SK-N-SH (cell line): ENCODE measurements around the gene SLFN14. TPM values are rescaled to one million over a fixed set of nuclear protein-coding genes. Genes with fewer than 3 reads are reported as not detected.

Experiments
- CTCF ChIA-PET: fragments of 300-600, 350-600 bp; formaldehyde crosslinking; extraction: SDS; loops from one replicate; lab custom pipeline; 2021; lab: Yijun Ruan, JAX
- POLR2A ChIA-PET: fragments of 350-600 bp; sonication (Branson Sonifier 250); formaldehyde crosslinking; extraction: SDS; loops from one replicate; lab custom pipeline; 2020; ENCODE audit warnings: antibody characterized with exemption, inconsistent platforms; lab: Yijun Ruan, JAX
- DNase-seq: peaks from one replicate; pipeline ENCODE4 v3.0.0; 2012
- H2AFZ ChIP-seq: fragments of 200-600 bp; sonication (generic); 2 replicates; pipeline ENCODE4 v1.8.1; 2016; ENCODE audit warnings: antibody characterized with exemption, mild to moderate bottlenecking, low read depth
- H3F3A ChIP-seq: fragments of 200-600 bp; sonication (generic); replicated peaks from 2 replicates; pipeline ENCODE3; 2016; ENCODE audit warnings: antibody characterized with exemption, mild to moderate bottlenecking; ENCODE audit not compliant: insufficient read depth
- H3K27ac ChIP-seq, 2 experiments: fragments of 200-500 bp in 1 of 2; fragments of 200-600 bp in 1 of 2; sonication (Bioruptor generic) in 1 of 2; sonication (generic), shearing (Covaris generic) in 1 of 2; 2 replicates each; pipeline versions ENCODE4 v1.5.1 to v1.6.1; 2014 to 2016; ENCODE audit warnings: low read depth in 2 of 2, inconsistent platforms in 1 of 2, low read length in 1 of 2, mild to moderate bottlenecking in 1 of 2, mixed read lengths in 1 of 2
- H3K27me3 ChIP-seq: fragments of 200-600 bp; sonication (generic), shearing (Covaris generic); 2 replicates; pipeline ENCODE4 v1.6.1; 2016; ENCODE audit warnings: mixed run types; ENCODE audit not compliant: insufficient read depth
- H3K36me3 ChIP-seq, 2 experiments: fragments of 200-500 bp in 1 of 2; fragments of 200-600 bp in 1 of 2; sonication (Bioruptor generic) in 1 of 2; sonication (generic) in 1 of 2; replicated peaks in 1 of 2; 2 replicates each; pipeline versions ENCODE3 to v1.5.1; 2014 to 2016; ENCODE audit warnings: low read length in 1 of 2, mild to moderate bottlenecking in 1 of 2; ENCODE audit not compliant: insufficient read depth in 2 of 2, control insufficient read depth in 1 of 2
- H3K4me1 ChIP-seq, 2 experiments: fragments of 200-500 bp in 1 of 2; fragments of 200-600 bp in 1 of 2; sonication (Bioruptor generic) in 1 of 2; sonication (generic), shearing (Covaris generic) in 1 of 2; 2 replicates each; pipeline versions ENCODE4 v1.5.1 to v1.6.1; 2014 to 2016; ENCODE audit warnings: low read depth in 1 of 2, low read length in 1 of 2, mixed run types in 1 of 2; ENCODE audit not compliant: insufficient read depth in 2 of 2, control insufficient read depth in 1 of 2
- H3K4me2 ChIP-seq: fragments of 200-600 bp; sonication (generic), shearing (Covaris generic); 2 replicates; pipeline ENCODE4 v1.6.1; 2017; ENCODE audit warnings: mixed run types
- H3K4me3 ChIP-seq, 2 experiments: fragments of 200-500 bp in 1 of 2; fragments of 200-600 bp in 1 of 2; sonication (Bioruptor generic) in 1 of 2; sonication (generic), shearing (Covaris generic) in 1 of 2; 2 replicates each; pipeline versions ENCODE4 v1.5.1 to v1.8.1; 2014 to 2016; ENCODE audit warnings: low read depth in 2 of 2, inconsistent platforms in 1 of 2, low read length in 1 of 2, mild to moderate bottlenecking in 1 of 2, mixed read lengths in 1 of 2, moderate library complexity in 1 of 2
- H3K79me2 ChIP-seq: fragments of 200-600 bp; sonication (generic); 2 replicates; pipeline ENCODE4 v1.8.1; 2017; ENCODE audit warnings: mild to moderate bottlenecking; ENCODE audit not compliant: insufficient read depth
- H3K9ac ChIP-seq: fragments of 200-600 bp; sonication (generic); 2 replicates; pipeline ENCODE4 v1.6.1; 2017; ENCODE audit warnings: mixed run types
- H3K9me2 ChIP-seq: fragments of 200-600 bp; sonication (generic); 2 replicates; pipeline ENCODE4 v1.6.1; 2017; ENCODE audit warnings: mixed run types
- H3K9me3 ChIP-seq: fragments of 200-600 bp; sonication (generic); 2 replicates; pipeline ENCODE4 v1.6.1; 2017; ENCODE audit warnings: mixed run types, mild to moderate bottlenecking, moderate library complexity
- H4K20me1 ChIP-seq: fragments of 200-600 bp; sonication (generic); 2 replicates; pipeline ENCODE4 v1.6.1; 2017; ENCODE audit warnings: mild to moderate bottlenecking, mixed run types; ENCODE audit not compliant: insufficient read depth
- CHD2 ChIP-seq: fragments of 150-350 bp; IDR thresholded peaks from 2 replicates; pipeline ENCODE4 v1.6.1; 2018; ENCODE audit warnings: low read length; ENCODE audit not compliant: partially characterized antibody
- CTCF ChIP-seq: fragments of 200-600 bp; sonication (generic); IDR thresholded peaks from 2 replicates; pipeline ENCODE4 v1.6.1; 2017; ENCODE audit warnings: antibody characterized with exemption, mild to moderate bottlenecking, moderate library complexity
- ELF1 ChIP-seq: IDR thresholded peaks from 2 replicates; pipeline ENCODE4 v1.4.0; 2012
- FOSL2 ChIP-seq: IDR thresholded peaks from 2 replicates; pipeline ENCODE4 v1.4.0; 2012; ENCODE audit warnings: low read depth, mild to moderate bottlenecking, moderate library complexity, borderline replicate concordance
- FOXJ3 ChIP-seq: sonication (generic); formaldehyde crosslinking; IDR thresholded peaks from 2 replicates; pipeline ENCODE4 v1.5.1; 2020; ENCODE audit warnings: mild to moderate bottlenecking, missing genetic modification reagents
- GATA2 ChIP-seq: sonication (generic); formaldehyde crosslinking; IDR thresholded peaks from 2 replicates; pipeline ENCODE4 v1.5.0; 2020; ENCODE audit warnings: mild to moderate bottlenecking, missing genetic modification reagents
- JUND ChIP-seq: IDR thresholded peaks from 2 replicates; pipeline ENCODE4 v1.4.0; 2012
- NFIC ChIP-seq: IDR thresholded peaks from 2 replicates; pipeline ENCODE4 v1.4.0; 2012; ENCODE audit warnings: borderline replicate concordance
- RCOR1 ChIP-seq: fragments of 150-350 bp; IDR thresholded peaks from 2 replicates; pipeline ENCODE4 v1.6.1; 2017; ENCODE audit warnings: antibody characterized with exemption, low read length
- RFX5 ChIP-seq: IDR thresholded peaks from 2 replicates; pipeline ENCODE4 v1.6.1; 2012; ENCODE audit warnings: mild to moderate bottlenecking, improper control_type of control experiment, low read length
- RXRA ChIP-seq: IDR thresholded peaks from 2 replicates; pipeline ENCODE4 v1.4.0; 2012; ENCODE audit warnings: low read depth, mild to moderate bottlenecking, borderline replicate concordance
- TCF12 ChIP-seq: IDR thresholded peaks from 2 replicates; pipeline ENCODE4 v1.4.0; 2012
- TEAD4 ChIP-seq: IDR thresholded peaks from 2 replicates; pipeline ENCODE4 v1.4.0; 2012; ENCODE audit warnings: mild to moderate bottlenecking, borderline replicate concordance; ENCODE audit not compliant: insufficient read depth
- USF2 ChIP-seq: fragments of 150-350 bp; IDR thresholded peaks from 2 replicates; pipeline ENCODE4 v1.6.1; 2017; ENCODE audit warnings: antibody characterized with exemption, low read length, low read depth, borderline replicate concordance
- YY1 ChIP-seq: IDR thresholded peaks from 2 replicates; pipeline ENCODE4 v1.4.0; 2012; ENCODE audit warnings: low read depth, mild to moderate bottlenecking
- WGBS: methylation state at CpG from one replicate; pipeline ENCODE4 v1.1.6; 2017; ENCODE audit warnings: low lambda C conversion rate; 5-methylcytosine and 5-hydroxymethylcytosine counted together
- polyA plus RNA-seq, 3 experiments: library from polyadenylated mRNA; depleted of rRNA; stranded (reverse); fragments of >200 nt; gene quantifications; 2 replicates each; pipeline ENCODE4 v1.2.3, GENCODE V29; 2012
- TF ChIP-seq, protein P1 (sequence below): IDR thresholded peaks from 2 replicates; pipeline ENCODE4; 2012
- TF ChIP-seq, protein P2 (sequence below): IDR thresholded peaks from 2 replicates; pipeline ENCODE4 v1.4.0; 2012; ENCODE audit warnings: low read depth

The SLFN14 gene
- not detected in 2 replicates for polyA plus RNA-seq (2012; rRNA removed)
- polyA plus RNA-seq (2012; cell fraction: cytosol; rRNA removed): not detected in 2 replicates
- polyA plus RNA-seq (2012; cell fraction: nucleus; rRNA removed): not detected in 2 replicates

- Histone ChIP-seq H3K36me3 (no peaks in the 10 kb centered on the region), H3K4me3 (no peak within 1 kb of the TSS), H3K27ac (no peak within 1 kb of the TSS), H2AFZ (no peak within 1 kb of the TSS), H4K20me1 (no peaks in the 10 kb centered on the region), H3K9me2 (no peaks in the 10 kb centered on the region), H3K4me2 (no peak within 1 kb of the TSS), H3K27me3 (peaks cover 34% of the 10 kb centered on the region), H3F3A (peaks cover 3% of the 10 kb centered on the region), H3K9ac (no peak within 1 kb of the TSS), H3K9me3 (no peaks in the 10 kb centered on the region), H3K79me2 (no peaks in the 10 kb centered on the region), H3K4me1 (no peaks in the 10 kb centered on the region)
- CTCF ChIA-PET: interaction anchor here (1.9 to 2.7 kb wide), 2 partner anchors 21 to 187 kb away, joined by 5 to 10 read pairs; no protein-coding TSS in a partner anchor
- 43% methylated on average over 3 of the region's 3 CpGs for WGBS
- DNase-seq: no peak
- TF ChIP-seq TCF12 (no peak), USF2 (no peak), NFIC (no peak), RFX5 (no peak), RXRA (no peak), FOSL2 (no peak), YY1 (no peak), CTCF (no peak), FOXJ3 (CRISPR knock-in tag) (no peak), CHD2 (no peak), JUND (no peak), RCOR1 (no peak), GATA2 (no peak)
- TF ChIP-seq, protein P1, sequence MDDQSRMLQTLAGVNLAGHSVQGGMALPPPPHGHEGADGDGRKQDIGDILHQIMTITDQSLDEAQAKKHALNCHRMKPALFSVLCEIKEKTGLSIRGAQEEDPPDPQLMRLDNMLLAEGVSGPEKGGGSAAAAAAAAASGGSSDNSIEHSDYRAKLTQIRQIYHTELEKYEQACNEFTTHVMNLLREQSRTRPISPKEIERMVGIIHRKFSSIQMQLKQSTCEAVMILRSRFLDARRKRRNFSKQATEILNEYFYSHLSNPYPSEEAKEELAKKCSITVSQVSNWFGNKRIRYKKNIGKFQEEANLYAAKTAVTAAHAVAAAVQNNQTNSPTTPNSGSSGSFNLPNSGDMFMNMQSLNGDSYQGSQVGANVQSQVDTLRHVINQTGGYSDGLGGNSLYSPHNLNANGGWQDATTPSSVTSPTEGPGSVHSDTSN: no peak
- POLR2A ChIA-PET: no interaction called here
Measured at GRCh38 chr17:35560703-35561102, at the start of gene SLFN14. Gene SLFN14, minus strand, starts transcription at chr17:35560819. Its CDS starts 2,757 bp downstream, at chr17:35558062.

- Histone ChIP-seq H3K27ac (no peak overlapping the region), H3K4me3 (no peak overlapping the region), H3K4me2 (no peak overlapping the region), H3K9me3 (no peaks in the 10 kb centered on the region), H3K36me3 (peaks cover 55 to 68% of the 10 kb centered on the region in 2 experiments), H3F3A (peaks cover 18% of the 10 kb centered on the region), H3K79me2 (peaks cover 36% of the 10 kb centered on the region; the same call in 1 of the 2 replicates), H3K9me2 (no peaks in the 10 kb centered on the region), H4K20me1 (peaks cover 17% of the 10 kb centered on the region), H3K4me1 (no peaks in the 10 kb centered on the region), H3K9ac (no peak overlapping the region), H2AFZ (no peak overlapping the region), H3K27me3 (no peaks in the 10 kb centered on the region)
- ChIA-PET POLR2A (interaction anchor here (0.7 kb wide), 1 partner anchor 17 kb away, joined by 4 read pairs; no protein-coding TSS in a partner anchor), CTCF (interaction anchor here (8.4 kb wide), 1 partner anchor 138 kb away, joined by 91 read pairs; no protein-coding TSS in a partner anchor)
- WGBS: 97% methylated on average over 4 of the region's 4 CpGs
- TF ChIP-seq ELF1 (no peak), TEAD4 (no peak), JUND (no peak), GATA2 (no peak)
- TF ChIP-seq, protein P2, sequence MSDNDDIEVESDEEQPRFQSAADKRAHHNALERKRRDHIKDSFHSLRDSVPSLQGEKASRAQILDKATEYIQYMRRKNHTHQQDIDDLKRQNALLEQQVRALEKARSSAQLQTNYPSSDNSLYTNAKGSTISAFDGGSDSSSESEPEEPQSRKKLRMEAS: no peak
- TF ChIP-seq, protein P1: no peak
- no peak for DNase-seq
Measured at GRCh38 chr17:35609831-35610230, 49.2 kb upstream of the SLFN14 start.
